HG03108 (cell line): ENCODE data around the gene CHRNA5.
"Not testable (repeated sequence)": the region's sequence is repeated elsewhere in the genome, so short reads cannot be mapped to it uniquely, and the experiment has no call there.

Source experiments
- ATAC-seq: cut with Tn5 transposase; IDR thresholded peaks from one replicate; pipeline ENCODE4 v1.9.1; 2021; ENCODE audit warnings: moderate library complexity; ENCODE audit not compliant: unreplicated experiment

The CHRNA5 gene

GRCh38 chr15:78564743-78565096 is 600 bp upstream of the CHRNA5 start:
- no peak for ATAC-seq

- peak; percentile 18 for ATAC-seq
These were observed 843 bp downstream of the CHRNA5 start for GRCh38 chr15:78565951-78566774.

- ATAC-seq, result no peak
These were observed 2.2 kb downstream of the CHRNA5 start for GRCh38 chr15:78567531-78567930.

GRCh38 chr15:78570710-78571109 is 5.4 kb downstream of the CHRNA5 start:
- no peak for ATAC-seq

- no peak for ATAC-seq
These were observed 6.1 kb downstream of the CHRNA5 start for GRCh38 chr15:78571382-78571781.

- ATAC-seq, result no peak
These were observed 8.1 kb downstream of the CHRNA5 start for GRCh38 chr15:78573416-78573815.

GRCh38 chr15:78574944-78575343 is 9.6 kb downstream of the CHRNA5 start:
- ATAC-seq, result no peak

- no peak for ATAC-seq
These were observed 32.3 kb downstream of the CHRNA5 start for GRCh38 chr15:78597583-78597982.

GRCh38 chr15:78598348-78598747 is 33.0 kb downstream of the CHRNA5 start:
- ATAC-seq, result no peak

- no peak for ATAC-seq
These were observed 33.9 kb downstream of the CHRNA5 start for GRCh38 chr15:78599189-78599588.

- ATAC-seq, result no peak
These were observed 38.1 kb downstream of the CHRNA5 start for GRCh38 chr15:78603467-78603866.

GRCh38 chr15:78604420-78604819 is 39.1 kb downstream of the CHRNA5 start:
- no peak for ATAC-seq

GRCh38 chr15:78605201-78605600 is 39.9 kb downstream of the CHRNA5 start:
- no peak for ATAC-seq

GRCh38 chr15:78605680-78606079 is 40.4 kb downstream of the CHRNA5 start:
- no peak for ATAC-seq

- ATAC-seq, result not testable (repeated sequence)
These were observed 44.2 kb downstream of the CHRNA5 start for GRCh38 chr15:78609551-78609950.

GRCh38 chr15:78614021-78614420 is 48.7 kb downstream of the CHRNA5 start:
- no peak for ATAC-seq

GRCh38 chr15:78615151-78615589 is 49.9 kb downstream of the CHRNA5 start:
- no peak for ATAC-seq

GRCh38 chr15:78616506-78616905 is 51.2 kb downstream of the CHRNA5 start:
- ATAC-seq, result no peak

GRCh38 chr15:78617076-78617475 is 51.8 kb downstream of the CHRNA5 start:
- ATAC-seq, result no peak

- ATAC-seq, result no peak
These were observed 52.2 kb downstream of the CHRNA5 start for GRCh38 chr15:78617516-78617915.

GRCh38 chr15:78618064-78618463 is 52.7 kb downstream of the CHRNA5 start:
- ATAC-seq, result no peak

- no peak for ATAC-seq
These were observed 53.2 kb downstream of the CHRNA5 start for GRCh38 chr15:78618490-78618934.
